ENCODE results near the gene VTI1B. TPM values are rescaled to one million over a fixed set of nuclear protein-coding genes. Genes with fewer than 3 reads are reported as not detected.
"Not testable (repeated sequence)": the region's sequence is repeated elsewhere in the genome, so short reads cannot be mapped to it uniquely, and the experiment has no call there.

VTI1B gene, protein sequence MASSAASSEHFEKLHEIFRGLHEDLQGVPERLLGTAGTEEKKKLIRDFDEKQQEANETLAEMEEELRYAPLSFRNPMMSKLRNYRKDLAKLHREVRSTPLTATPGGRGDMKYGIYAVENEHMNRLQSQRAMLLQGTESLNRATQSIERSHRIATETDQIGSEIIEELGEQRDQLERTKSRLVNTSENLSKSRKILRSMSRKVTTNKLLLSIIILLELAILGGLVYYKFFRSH
- total RNA-seq: 99.2 to 108 TPM (median 107 TPM) in 3 replicates
- long read RNA-seq, full-length matches to known transcripts: 66 of 74 reads
- long read RNA-seq, partial matches to known transcripts: 6 of 74 reads
- long read RNA-seq, other reads (novel, unspliced or antisense): 2 of 74 reads

DNA sequence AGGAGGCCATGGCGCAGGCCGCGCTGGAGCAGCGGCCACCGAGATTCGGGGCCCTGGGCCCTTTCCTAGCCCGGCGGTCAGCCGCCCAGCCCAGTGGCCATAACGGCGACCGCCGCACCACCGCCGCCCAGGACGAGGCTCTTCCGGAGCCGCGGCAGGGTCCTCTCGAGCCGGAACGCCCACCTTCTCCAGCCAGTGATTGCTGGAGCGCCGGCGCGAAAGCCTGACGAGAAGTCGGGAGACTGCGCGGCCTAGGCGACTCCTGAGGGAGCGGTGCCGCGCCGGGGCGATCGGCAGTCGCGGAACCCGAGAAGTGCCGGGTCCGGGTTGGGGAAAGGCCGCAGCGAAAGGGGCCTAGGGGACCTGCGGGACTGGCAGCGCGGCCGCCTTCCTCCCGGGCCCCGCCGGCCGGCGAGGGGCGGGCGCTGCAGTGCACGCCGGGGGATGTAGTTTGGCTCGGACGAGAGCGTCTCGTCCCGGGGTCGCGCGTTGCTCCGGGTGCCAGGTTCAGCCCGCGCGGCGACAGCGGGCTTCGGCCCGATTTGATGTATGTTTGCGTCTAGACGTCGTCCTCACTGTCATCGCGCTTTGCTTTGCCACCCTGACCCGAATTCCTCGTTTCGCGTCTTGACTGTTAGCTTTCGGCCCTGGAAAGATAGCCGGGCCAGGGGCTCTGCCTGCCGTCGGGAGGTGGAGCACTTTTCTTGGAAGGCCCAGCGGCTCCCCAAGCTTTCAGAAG is at the start of gene VTI1B:
VTI1B (minus strand) TSS at position 153 of the 739 bp plus-strand sequence; CDS start at position 10, 143 bp downstream.
- peak; percentile 88 for DNase-seq (ENCODE audit: low spot score)
- H3K27me3 Mint-ChIP-seq (ENCODE audit: low read depth): no peaks in the 10 kb centered on the region
- peak within 1 kb of the TSS; percentile 87 for H3K4me3 Mint-ChIP-seq (ENCODE audit: unreplicated experiment)
- TF ChIP-seq, protein P1, sequence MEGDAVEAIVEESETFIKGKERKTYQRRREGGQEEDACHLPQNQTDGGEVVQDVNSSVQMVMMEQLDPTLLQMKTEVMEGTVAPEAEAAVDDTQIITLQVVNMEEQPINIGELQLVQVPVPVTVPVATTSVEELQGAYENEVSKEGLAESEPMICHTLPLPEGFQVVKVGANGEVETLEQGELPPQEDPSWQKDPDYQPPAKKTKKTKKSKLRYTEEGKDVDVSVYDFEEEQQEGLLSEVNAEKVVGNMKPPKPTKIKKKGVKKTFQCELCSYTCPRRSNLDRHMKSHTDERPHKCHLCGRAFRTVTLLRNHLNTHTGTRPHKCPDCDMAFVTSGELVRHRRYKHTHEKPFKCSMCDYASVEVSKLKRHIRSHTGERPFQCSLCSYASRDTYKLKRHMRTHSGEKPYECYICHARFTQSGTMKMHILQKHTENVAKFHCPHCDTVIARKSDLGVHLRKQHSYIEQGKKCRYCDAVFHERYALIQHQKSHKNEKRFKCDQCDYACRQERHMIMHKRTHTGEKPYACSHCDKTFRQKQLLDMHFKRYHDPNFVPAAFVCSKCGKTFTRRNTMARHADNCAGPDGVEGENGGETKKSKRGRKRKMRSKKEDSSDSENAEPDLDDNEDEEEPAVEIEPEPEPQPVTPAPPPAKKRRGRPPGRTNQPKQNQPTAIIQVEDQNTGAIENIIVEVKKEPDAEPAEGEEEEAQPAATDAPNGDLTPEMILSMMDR (IDR thresholded peaks at IDR 0.05): peak; percentile 57
- H3K27ac Mint-ChIP-seq (ENCODE audit: unreplicated experiment): peak within 1 kb of the TSS; percentile 96
- no peaks in the 10 kb centered on the region for H3K9me3 Mint-ChIP-seq (ENCODE audit: low read depth)
- peaks cover 23% of the 10 kb centered on the region for H3K4me1 Mint-ChIP-seq (ENCODE audit: low read depth)
- H3K36me3 Mint-ChIP-seq (ENCODE audit: low read depth): peaks cover 6% of the 10 kb centered on the region

DNA sequence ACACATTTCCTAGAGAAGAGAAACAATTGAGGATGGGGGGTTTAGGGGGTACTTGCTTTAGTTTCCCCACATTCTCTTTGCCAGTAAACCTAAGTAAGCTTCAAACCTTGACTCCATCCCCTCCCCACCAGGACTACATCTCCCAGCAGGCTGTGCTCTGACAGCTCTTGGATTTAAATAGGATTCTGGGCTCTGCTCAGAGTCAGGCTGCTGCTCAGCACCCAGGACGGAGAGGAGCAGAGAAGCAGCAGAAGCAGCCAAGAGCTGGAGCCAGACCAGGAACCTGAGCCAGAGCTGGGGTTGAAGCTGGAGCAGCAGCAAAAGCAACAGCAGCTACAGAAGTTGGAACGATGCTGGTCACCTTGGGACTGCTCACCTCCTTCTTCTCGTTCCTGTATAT is 47.9 kb upstream of the VTI1B start:
- no peak overlapping the region for H3K27ac Mint-ChIP-seq (ENCODE audit: unreplicated experiment)
- TF ChIP-seq, protein P1 (IDR thresholded peaks at IDR 0.05): no peak
- H3K4me3 Mint-ChIP-seq (ENCODE audit: unreplicated experiment): no peak overlapping the region
- H3K9me3 Mint-ChIP-seq (ENCODE audit: low read depth): peaks cover 11% of the 10 kb centered on the region
- peaks cover 53% of the 10 kb centered on the region for H3K27me3 Mint-ChIP-seq (ENCODE audit: low read depth)
- no peak for DNase-seq (ENCODE audit: low spot score)
- no peaks in the 10 kb centered on the region for H3K4me1 Mint-ChIP-seq (ENCODE audit: low read depth)
- no peaks in the 10 kb centered on the region for H3K36me3 Mint-ChIP-seq (ENCODE audit: low read depth)

DNA sequence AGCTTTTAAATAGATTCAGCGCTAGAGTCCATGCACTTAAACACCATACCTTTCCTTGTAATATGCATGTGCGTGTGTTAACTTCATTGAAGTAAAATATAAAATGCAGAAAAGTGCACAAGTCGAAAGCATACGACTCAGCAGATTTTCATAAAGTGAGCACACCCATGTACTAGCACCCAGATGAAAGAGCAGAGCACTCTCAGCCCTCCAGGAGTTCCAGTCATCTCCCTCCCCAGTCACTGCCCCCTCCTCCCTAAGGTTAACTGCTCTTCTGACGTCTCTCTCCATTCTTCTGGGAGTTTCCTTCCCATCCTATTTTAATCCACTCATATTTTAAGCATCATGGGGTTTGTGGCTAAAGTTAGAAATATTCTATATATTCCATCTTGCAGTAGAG is 47.4 kb upstream of the VTI1B start:
- Mint-ChIP-seq H3K27me3 (ENCODE audit: low read depth) (peaks cover 49% of the 10 kb centered on the region), H3K9me3 (ENCODE audit: low read depth) (peaks cover 9% of the 10 kb centered on the region), H3K36me3 (ENCODE audit: low read depth) (no peaks in the 10 kb centered on the region), H3K27ac (ENCODE audit: unreplicated experiment) (no peak overlapping the region), H3K4me3 (ENCODE audit: unreplicated experiment) (no peak overlapping the region), H3K4me1 (ENCODE audit: low read depth) (no peaks in the 10 kb centered on the region)
- DNase-seq (ENCODE audit: low spot score): no peak
- TF ChIP-seq, protein P1 (IDR thresholded peaks at IDR 0.05): no peak

DNA sequence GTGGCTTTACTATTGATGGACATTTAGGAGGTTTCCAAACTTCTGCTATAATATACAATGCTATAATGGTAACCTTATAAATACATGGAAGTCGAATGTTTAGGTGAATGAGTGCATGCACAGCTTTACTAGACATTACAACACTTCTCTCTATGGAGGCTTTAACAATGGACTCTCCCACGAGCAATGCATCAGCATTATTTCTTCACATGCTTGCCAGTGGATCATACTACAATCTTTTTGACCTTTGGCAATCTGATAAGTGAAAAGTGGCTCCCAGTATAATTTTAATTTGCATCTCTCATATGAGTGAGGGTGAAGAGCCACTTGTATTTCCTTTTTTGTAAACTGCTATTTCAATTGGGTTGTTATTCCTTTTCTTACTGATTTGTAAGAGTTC is 45.4 kb upstream of the VTI1B start:
- Mint-ChIP-seq H3K4me3 (ENCODE audit: unreplicated experiment) (no peak overlapping the region), H3K36me3 (ENCODE audit: low read depth) (no peaks in the 10 kb centered on the region), H3K27me3 (ENCODE audit: low read depth) (peaks cover 32% of the 10 kb centered on the region), H3K4me1 (ENCODE audit: low read depth) (no peaks in the 10 kb centered on the region), H3K9me3 (ENCODE audit: low read depth) (no peaks in the 10 kb centered on the region), H3K27ac (ENCODE audit: unreplicated experiment) (no peak overlapping the region)
- TF ChIP-seq, protein P1 (IDR thresholded peaks at IDR 0.05): no peak
- no peak for DNase-seq (ENCODE audit: low spot score)

DNA sequence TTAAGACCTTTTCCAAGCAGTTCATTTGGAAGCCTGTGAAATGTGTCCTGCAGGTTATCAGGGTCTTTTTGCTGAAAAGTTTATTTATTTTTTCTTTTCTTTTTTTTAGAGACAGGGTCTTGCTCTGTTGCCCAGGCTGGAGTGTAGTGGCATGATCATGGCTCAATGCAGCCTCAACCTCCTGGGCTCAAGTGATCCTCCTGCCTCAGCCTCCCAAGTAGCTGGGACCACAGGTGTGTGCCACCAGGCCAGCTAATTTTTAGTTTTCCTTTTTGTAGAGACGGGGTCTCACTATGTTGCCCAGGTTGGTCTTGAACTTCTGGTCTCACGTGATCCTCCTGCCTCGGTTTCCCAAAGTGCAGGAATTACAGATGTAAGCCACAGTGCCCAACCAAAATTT is 45.0 kb upstream of the VTI1B start:
- peaks cover 29% of the 10 kb centered on the region for H3K27me3 Mint-ChIP-seq (ENCODE audit: low read depth)
- not testable (repeated sequence) for DNase-seq (ENCODE audit: low spot score); H3K4me3 Mint-ChIP-seq (ENCODE audit: unreplicated experiment); H3K36me3 Mint-ChIP-seq (ENCODE audit: low read depth); H3K9me3 Mint-ChIP-seq (ENCODE audit: low read depth); H3K4me1 Mint-ChIP-seq (ENCODE audit: low read depth); H3K27ac Mint-ChIP-seq (ENCODE audit: unreplicated experiment)

Measured in chondrocyte (in vitro differentiated cells).